Peyer's patch (tissue), 4 donors: ENCODE measurements around the gene SERTAD4.

Experiments used
- CTCF ChIP-seq, 6 experiments: fragments of 450-650 bp in 4 of 6; fragments of 200-600 bp in 2 of 6; sonication (generic) in 1 of 6; IDR thresholded peaks; one replicate each; pipeline ENCODE4 v1.5.1; 2017 to 2019; ENCODE audit warnings: antibody characterized with exemption in 6 of 6, mild to moderate bottlenecking in 3 of 6, moderate library complexity in 1 of 6
- POLR2A ChIP-seq, 2 donors: fragments of 450-650 bp; IDR thresholded peaks; one replicate each; pipeline ENCODE4 v1.5.1; 2017; ENCODE audit warnings: antibody characterized with exemption in 2 of 2, mild to moderate bottlenecking in 2 of 2, moderate library complexity in 2 of 2

GRCh38 chr1:210234329-210234757 lies 1.7 kb downstream of the SERTAD4 start:
- TF ChIP-seq CTCF (IDR thresholded peaks at IDR 0.05) (no peak), POLR2A (IDR thresholded peaks at IDR 0.05) (no peak)
